OCI-LY1 (cell line): ENCODE results near the gene SIGLEC15.

Experiments used
- H2AFZ ChIP-seq: fragments of 200-600 bp; sonication (generic), shearing (Covaris generic); 2 replicates; pipeline ENCODE4 v1.6.0; 2014; ENCODE audit warnings: antibody characterized with exemption, mild to moderate bottlenecking, low read length
- H3F3A ChIP-seq: fragments of 200-600 bp; sonication (generic), shearing (Covaris generic); 2 replicates; pipeline ENCODE4 v1.6.0; 2014; ENCODE audit warnings: mild to moderate bottlenecking, antibody characterized with exemption, low read length, moderate library complexity; ENCODE audit not compliant: insufficient read depth
- H3K27ac ChIP-seq: fragments of 200-600 bp; sonication (generic); 2 replicates; pipeline ENCODE4 v1.5.1; 2014; ENCODE audit warnings: low read length, mixed run types, mild to moderate bottlenecking, low read depth; ENCODE audit not compliant: poor library complexity, severe bottlenecking
- H3K27me3 ChIP-seq: fragments of 200-600 bp; sonication (generic); 2 replicates; pipeline ENCODE4 v1.6.0; 2014; ENCODE audit warnings: antibody characterized with exemption, mild to moderate bottlenecking, low read length, moderate library complexity; ENCODE audit not compliant: insufficient read depth
- H3K36me3 ChIP-seq: fragments of 200-600 bp; sonication (generic); 2 replicates; pipeline ENCODE4 v1.6.1; 2014; ENCODE audit warnings: mild to moderate bottlenecking, antibody characterized with exemption, low read length, moderate library complexity, mixed read lengths; ENCODE audit not compliant: insufficient read depth
- H3K4me1 ChIP-seq: fragments of 200-600 bp; sonication (generic); 2 replicates; pipeline ENCODE4 v1.5.1; 2014; ENCODE audit warnings: mild to moderate bottlenecking, low read length, moderate library complexity; ENCODE audit not compliant: insufficient read depth, severe bottlenecking
- H3K4me2 ChIP-seq: fragments of 200-600 bp; sonication (generic), shearing (Covaris generic); 2 replicates; pipeline ENCODE4 v1.6.1; 2014; ENCODE audit warnings: low read length
- H3K4me3 ChIP-seq: fragments of 200-600 bp; sonication (generic); 2 replicates; pipeline ENCODE4 v1.5.1; 2014; ENCODE audit warnings: low read length, low read depth, mild to moderate bottlenecking, mixed read lengths; ENCODE audit not compliant: poor library complexity, severe bottlenecking
- H3K79me2 ChIP-seq: fragments of 200-600 bp; shearing (Covaris generic); 2 replicates; pipeline ENCODE4 v1.6.1; 2016; ENCODE audit warnings: mixed run types, low read length, mixed read lengths; ENCODE audit not compliant: insufficient read depth
- H3K9ac ChIP-seq: fragments of 200-600 bp; sonication (generic), shearing (Covaris generic); 2 replicates; pipeline ENCODE4 v1.6.1; 2014; ENCODE audit warnings: mild to moderate bottlenecking, low read length, mixed read lengths
- H3K9me2 ChIP-seq: fragments of 200-600 bp; sonication (generic), shearing (Covaris generic); 2 replicates; pipeline ENCODE4 v1.6.1; 2014; ENCODE audit warnings: low read depth, mild to moderate bottlenecking, low read length, mixed read lengths
- H3K9me3 ChIP-seq: fragments of 200-600 bp; shearing (Covaris generic); 2 replicates; pipeline ENCODE4 v1.6.1; 2014; ENCODE audit warnings: low read length, mixed read lengths
- H4K20me1 ChIP-seq: fragments of 200-600 bp; sonication (generic), shearing (Covaris generic); 2 replicates; pipeline ENCODE4 v1.6.0; 2016; ENCODE audit warnings: mild to moderate bottlenecking, low read length; ENCODE audit not compliant: insufficient read depth
- CTCF ChIP-seq: fragments of 200-600 bp; sonication (generic), shearing (Covaris generic); IDR thresholded peaks from 2 replicates; pipeline ENCODE4 v1.5.1; 2017; ENCODE audit warnings: mild to moderate bottlenecking, antibody characterized with exemption, low read length, moderate library complexity, mixed read lengths
- EZH2 ChIP-seq: fragments of 200-600 bp; sonication (generic), shearing (Covaris generic); IDR thresholded peaks from 2 replicates; pipeline ENCODE4 v1.8.0; 2017; ENCODE audit warnings: borderline replicate concordance, mixed run types, mild to moderate bottlenecking, antibody characterized with exemption, low read length, moderate library complexity, mixed read lengths

The SIGLEC15 gene

GRCh38 chr18:45880876-45881558 lies 55.5 kb downstream of the SIGLEC15 start:
- Histone ChIP-seq H3K79me2 (no peaks in the 10 kb centered on the region), H3K27me3 (no peaks in the 10 kb centered on the region), H4K20me1 (no peaks in the 10 kb centered on the region), H3K9me3 (no peaks in the 10 kb centered on the region), H3K4me1 (no peaks in the 10 kb centered on the region), H3K4me2 (no peak overlapping the region), H3K4me3 (no peak overlapping the region), H2AFZ (no peak overlapping the region), H3K9ac (no peak overlapping the region), H3K9me2 (no peaks in the 10 kb centered on the region), H3F3A (no peaks in the 10 kb centered on the region), H3K36me3 (peaks cover 29% of the 10 kb centered on the region), H3K27ac (no peak overlapping the region)
- TF ChIP-seq EZH2 (no peak), CTCF (no peak)

GRCh38 chr18:45887585-45887984 lies 62.1 kb downstream of the SIGLEC15 start:
- Histone ChIP-seq H3F3A (no peaks in the 10 kb centered on the region; the same call in 1 of the 2 replicates), H3K4me1 (no peaks in the 10 kb centered on the region), H3K9me3 (no peaks in the 10 kb centered on the region), H3K4me3 (no peak overlapping the region), H3K36me3 (peaks cover 21% of the 10 kb centered on the region; the same call in 1 of the 2 replicates), H4K20me1 (no peaks in the 10 kb centered on the region), H3K9ac (no peak overlapping the region), H3K79me2 (no peaks in the 10 kb centered on the region), H3K27ac (no peak overlapping the region), H3K9me2 (no peaks in the 10 kb centered on the region), H3K27me3 (no peaks in the 10 kb centered on the region), H3K4me2 (no peak overlapping the region), H2AFZ (no peak overlapping the region)
- TF ChIP-seq EZH2, result no peak
- no peak for TF ChIP-seq CTCF

GRCh38 chr18:45889419-45890064 lies 64.1 kb downstream of the SIGLEC15 start:
- Histone ChIP-seq H3K9ac (no peak overlapping the region), H3K4me2 (no peak overlapping the region), H4K20me1 (no peaks in the 10 kb centered on the region), H3K79me2 (no peaks in the 10 kb centered on the region), H3K4me1 (no peaks in the 10 kb centered on the region), H3F3A (no peaks in the 10 kb centered on the region; the same call in 1 of the 2 replicates), H3K9me2 (no peaks in the 10 kb centered on the region), H3K36me3 (peaks cover 20% of the 10 kb centered on the region; the same call in 1 of the 2 replicates), H3K27ac (no peak overlapping the region), H3K27me3 (no peaks in the 10 kb centered on the region), H2AFZ (no peak overlapping the region), H3K9me3 (no peaks in the 10 kb centered on the region), H3K4me3 (no peak overlapping the region)
- TF ChIP-seq CTCF (no peak), EZH2 (no peak)
